NCI-H2107 treated with DMSO at 0.1 percent for 48 hours (cell line): ENCODE measurements around the gene SLC2A5.

Experiments
- DNase-seq: peaks from one replicate; lab custom pipeline; 2025; ENCODE audit not compliant: unreplicated experiment; lab: John Stamatoyannopoulos, UW

SLC2A5 gene

DNA sequence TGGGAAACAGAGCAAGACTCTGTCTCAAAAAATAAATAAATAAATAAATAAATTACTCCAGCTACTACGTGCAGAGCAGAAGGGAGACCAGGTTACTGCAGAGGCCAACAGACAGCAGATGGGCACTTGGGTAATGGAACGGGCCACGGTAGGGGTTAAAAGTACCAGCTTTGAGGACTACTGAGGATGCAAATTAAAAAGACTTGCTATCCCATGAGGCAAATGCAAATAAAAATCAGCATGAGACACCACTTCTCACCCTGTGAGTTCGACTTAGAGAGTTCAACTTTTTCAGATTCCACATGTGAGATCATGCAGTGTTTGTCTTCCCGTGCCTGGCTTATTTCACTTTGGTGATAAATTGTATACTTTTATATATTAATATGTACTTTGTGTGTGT, 6.6 kb downstream of the SLC2A5 start:
- DNase-seq, result no peak

DNA sequence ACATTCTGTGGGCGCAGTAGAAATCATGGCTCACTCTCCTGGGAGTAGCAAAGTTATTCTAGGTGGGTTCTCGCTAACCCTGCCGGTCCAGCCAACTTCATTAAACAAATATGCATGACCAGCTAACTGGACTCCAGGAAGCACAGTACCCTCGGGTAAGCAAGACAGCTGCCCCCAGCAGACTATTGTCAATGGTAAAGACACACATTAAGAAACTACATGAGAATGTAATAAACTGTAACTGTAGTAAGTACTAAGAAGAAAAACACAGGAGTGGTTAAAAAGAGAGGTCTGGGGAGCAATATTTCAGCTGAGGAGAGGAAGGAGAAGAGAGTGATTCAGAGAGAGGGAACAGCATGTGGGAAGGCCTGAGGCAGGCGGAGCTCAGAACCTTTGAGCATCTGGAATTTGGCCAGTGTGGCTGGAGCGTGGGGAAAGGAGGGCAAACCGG, 7.4 kb downstream of the SLC2A5 start:
- DNase-seq, result no peak

DNA sequence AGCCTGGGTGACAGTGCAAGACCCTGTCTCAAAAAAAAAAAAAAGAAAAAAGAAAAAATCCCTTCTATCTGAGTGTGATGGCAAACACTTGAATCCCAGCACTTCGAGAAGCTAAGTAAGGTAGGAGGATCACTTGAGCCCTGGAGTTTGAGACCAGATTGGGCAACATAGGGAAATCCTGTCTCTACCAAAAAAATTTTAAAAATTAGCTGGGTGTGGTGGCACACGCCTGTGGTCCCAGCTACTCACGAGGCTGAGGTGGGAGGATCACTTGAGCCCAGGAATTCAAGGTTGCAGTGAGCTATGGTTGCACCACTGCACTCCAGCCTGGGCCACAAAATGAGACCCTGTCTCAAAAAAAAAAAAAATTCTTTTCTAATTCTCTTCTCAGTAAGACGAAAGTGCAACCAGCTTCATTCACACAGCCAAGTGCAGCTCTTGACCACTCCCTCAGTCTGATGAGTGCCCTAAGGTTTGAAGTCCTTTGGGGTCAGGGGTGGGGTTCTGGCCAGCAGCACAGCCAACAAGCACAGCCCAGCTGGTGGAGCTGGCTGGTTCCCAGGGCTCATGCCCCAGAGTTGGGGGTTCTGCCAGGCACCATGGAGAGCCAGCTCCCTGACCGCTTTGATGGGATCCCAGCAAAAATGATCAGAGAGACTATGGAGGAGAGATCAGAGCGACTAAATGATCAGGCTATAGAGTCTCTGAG, 8.0 kb downstream of the SLC2A5 start:
- no peak for DNase-seq

DNA sequence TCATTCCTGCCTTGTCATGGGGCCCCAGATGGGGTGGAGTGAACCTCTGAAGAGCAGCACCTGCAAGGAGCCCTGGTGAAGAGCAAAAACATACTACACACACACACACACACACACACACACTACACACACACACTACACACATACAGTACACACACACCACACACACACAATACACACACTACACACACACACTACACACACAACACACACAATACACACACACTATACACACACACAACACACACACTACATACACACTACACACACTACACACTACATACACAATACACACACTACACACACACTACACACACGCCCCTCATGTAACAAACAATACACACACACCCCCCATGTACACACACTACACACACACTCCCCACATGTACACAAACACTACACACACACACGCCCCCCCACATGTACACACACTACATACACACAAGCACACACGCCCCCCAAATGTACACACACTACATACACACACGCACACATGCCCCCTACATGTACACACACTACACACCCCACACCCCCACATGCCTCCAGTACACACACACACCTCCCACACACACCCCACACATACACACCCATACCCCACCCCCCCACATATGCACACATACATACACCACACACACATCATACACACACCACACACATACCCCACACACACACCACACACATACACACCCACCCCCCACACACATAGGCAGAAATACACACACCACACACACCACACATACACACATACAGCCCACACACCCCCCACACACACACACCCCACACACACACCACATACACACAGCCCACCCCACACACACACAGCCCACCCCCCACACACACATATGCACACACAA, 9.3 kb downstream of the SLC2A5 start:
- DNase-seq, result no peak

DNA sequence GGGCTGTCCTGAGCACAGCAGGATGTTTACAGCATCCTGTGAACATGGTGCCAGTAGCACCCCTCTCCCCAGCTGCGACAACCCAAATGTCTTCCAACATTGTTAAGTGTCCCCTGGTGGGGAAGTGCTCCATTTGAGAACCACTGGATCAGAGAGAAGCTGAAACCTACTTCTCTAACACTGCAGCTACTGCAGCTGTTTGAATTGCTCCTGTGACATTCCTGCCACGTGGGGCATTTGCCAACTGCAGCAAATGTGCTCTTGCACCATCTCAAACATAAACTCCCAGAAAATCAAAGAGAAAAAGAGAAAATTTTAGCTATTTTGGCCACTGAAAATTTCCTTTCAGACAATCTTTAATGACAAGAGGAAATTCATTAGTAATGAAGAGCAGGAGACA, 11.0 kb downstream of the SLC2A5 start:
- no peak for DNase-seq

DNA sequence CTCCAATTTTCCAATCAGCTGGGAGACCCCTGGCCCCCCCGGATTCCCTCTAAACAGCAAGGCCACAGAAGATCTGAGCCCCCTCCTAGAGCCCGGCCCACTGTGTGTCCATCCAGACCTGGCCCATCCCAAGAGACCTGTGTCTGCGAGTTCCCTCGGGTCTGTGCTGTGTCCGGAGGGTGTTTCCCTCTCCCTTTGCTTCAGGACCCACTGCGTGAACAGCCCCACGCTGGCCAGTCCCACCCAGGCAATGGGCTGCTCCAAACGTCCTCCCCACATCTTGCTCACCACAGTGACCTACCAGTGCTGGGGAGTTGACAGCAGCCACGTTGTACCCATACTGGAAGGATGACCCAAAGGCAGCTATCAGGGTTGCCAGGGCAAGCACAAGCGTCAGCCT, 11.6 kb downstream of the SLC2A5 start:
- no peak for DNase-seq

DNA sequence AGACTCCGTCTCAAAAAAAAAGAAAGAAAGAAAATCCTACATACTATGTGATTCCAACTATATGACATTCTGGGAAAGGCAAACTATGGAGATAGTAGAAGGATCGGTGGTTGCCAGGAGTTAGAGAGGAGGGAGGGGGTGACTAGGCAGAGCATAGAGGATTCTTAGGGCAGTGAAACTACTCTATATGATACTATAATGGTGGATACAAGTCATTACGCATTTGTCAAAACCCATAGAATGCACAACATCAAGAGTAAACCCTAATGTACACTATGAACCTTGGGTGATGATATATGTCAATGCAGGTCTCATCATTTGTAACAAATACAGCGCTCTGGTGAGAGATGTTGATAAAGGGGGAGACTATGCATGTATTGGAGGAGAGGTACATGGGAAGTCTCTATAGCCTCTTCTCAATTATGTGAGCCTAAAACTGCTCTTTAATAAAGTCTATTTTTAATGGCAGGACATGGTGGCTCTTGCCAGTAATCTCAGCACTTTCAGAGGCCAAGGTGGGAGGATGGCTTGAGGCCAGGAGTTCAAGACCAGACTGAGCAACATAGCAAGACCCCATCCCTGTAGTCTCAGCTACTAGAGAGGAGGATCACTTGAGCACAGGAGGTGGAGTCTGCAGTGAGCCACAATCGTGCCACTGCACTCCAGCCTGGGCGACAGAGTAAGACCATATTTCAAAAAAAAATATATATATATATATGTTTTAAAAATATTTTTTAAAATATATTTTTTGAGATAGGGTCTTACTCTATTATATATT, 17.0 kb downstream of the SLC2A5 start:
- no peak for DNase-seq

DNA sequence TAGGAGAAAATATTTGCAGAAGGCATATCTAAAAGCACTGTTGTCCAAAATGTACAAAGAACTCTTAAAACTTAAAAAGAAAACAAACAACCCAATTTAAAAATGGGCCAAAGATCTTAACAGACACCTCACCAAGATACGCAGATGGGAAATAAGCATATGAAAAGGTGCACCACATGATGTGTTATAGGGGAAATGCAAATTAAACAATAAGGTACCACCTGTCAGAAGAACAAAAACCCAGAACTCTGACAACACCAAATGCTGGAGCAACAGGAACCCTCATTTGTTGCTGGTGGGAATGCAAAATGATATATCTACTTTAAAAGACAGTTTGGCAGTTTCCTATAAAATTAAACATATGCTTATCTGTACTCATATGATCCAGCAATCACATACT, 18.1 kb downstream of the SLC2A5 start:
- no peak for DNase-seq

DNA sequence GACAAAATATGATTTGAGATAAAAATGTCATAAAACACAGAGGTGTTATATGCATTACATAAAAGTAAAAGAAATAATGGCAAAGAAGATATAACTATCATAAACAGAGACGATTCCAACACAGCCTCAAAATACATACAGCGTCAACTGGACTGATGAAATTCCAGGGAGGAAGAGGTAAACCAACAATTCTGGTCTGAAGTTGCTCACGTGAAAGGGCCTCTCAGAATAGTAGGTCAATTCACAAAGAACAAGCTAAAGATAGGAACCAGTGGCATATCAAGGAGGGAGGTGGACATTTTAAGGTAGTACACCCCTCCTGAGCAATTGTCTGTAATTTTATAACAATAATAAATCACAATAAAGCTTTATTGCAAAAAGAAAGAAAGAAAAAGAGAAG, 18.6 kb downstream of the SLC2A5 start:
- DNase-seq, result no peak

DNA sequence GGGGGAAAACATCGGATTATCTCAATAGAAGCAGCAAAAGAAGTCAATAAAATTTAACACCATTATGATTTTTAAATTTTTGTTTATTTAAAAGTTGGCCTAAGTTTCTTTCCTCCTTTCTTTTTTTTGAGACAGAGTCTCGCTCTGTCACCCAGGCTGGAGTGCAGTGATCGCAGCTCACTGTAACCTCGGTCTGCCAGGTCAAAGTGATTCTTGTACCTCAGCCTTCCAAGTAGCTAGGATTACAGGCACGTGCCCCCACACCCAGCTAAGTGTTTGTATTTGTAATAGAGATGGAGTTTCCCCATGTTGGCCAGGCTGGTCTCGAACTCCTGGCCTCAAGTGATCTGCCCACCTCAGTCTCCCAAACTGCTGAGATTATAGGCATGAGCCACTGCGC, 20.9 kb downstream of the SLC2A5 start:
- DNase-seq, result no peak

DNA sequence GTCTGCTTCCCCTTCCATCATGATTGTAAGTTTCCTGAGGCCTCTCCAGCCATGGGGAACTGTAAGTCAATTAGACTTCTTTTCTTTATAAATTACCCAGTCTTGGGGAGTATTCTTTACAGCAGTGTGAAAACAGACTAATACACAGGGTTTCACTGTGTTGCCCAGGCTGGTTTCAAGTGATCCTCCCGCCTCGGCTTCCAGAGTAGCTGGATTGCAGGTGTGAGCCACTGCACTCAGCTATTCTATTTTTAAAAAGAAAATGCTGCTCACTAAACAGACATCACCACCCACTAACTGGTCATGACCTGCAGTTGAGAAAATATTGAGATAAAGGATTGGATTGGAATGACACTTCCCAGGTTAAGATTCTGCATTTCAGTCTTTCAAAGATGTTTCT, 22.4 kb downstream of the SLC2A5 start:
- no peak for DNase-seq

DNA sequence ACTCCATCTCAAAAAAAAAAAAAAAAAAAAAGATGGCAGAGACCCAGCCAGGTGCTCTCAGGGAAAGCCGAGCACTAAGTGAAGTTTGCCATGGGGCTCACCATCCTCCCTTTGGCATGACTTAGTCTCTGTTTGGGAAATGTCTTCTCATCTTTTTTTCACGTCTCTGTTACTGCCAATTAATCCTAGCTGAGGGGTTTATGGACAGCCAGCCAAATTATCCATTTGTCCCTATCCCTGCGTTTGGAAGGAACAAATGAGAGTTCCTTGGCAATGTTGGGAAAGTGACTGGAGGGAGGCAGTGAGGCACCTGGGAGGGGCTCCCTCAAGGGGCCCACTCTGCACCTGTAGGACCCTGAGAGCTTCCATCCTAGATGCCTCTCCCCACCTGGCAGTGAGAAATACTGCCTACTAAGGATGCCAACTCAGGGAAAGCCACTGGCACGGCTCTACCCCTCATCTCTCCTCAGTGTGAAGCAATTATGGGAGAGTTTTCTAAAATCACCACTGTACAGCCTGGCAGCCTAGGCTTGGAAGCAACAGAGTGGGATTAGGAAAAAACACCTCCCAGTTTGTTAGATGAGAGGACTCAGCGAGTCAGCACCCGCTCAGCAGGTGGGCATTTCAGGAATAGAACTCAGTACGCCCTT, 23.4 kb downstream of the SLC2A5 start:
- DNase-seq, result no peak

DNA sequence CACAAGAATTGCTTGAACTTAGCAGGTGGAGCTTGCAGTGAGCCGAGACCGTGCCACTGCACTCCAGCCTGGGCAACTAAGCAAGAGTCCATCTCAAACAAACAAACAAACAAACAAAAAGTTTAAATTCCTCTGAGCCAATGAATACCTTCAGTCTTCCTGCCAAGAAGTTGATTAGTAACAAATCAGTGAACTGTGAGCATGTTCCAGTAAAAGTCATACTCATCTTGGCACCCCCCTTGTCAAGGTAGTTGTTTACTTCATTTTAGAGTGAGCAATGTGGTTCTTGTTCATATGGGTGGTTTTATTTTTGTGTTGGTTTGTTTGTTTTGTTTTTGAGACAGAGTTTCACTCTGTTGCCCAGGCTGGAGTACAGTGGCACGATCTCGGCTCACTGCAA, 25.2 kb downstream of the SLC2A5 start:
- DNase-seq, result no peak

DNA sequence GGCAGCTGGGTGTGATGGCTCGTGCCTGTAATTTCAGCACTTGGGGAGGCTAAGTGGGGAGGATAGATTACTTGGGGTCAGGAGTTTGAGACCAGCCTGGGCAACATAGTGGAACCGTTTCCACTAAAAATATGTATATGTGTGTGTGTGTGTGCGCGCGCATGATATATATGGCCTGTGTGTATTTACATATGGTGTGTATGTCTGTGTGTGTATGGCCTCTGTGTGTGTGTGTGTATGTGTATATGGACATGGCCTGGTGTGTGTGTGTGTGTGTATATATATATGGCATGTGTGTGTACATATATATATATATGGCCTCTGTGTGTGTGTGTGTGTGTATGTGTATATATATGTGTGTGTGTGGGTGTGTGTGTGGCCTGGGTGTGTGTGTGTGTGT, 27.2 kb downstream of the SLC2A5 start:
- DNase-seq, result no peak

DNA sequence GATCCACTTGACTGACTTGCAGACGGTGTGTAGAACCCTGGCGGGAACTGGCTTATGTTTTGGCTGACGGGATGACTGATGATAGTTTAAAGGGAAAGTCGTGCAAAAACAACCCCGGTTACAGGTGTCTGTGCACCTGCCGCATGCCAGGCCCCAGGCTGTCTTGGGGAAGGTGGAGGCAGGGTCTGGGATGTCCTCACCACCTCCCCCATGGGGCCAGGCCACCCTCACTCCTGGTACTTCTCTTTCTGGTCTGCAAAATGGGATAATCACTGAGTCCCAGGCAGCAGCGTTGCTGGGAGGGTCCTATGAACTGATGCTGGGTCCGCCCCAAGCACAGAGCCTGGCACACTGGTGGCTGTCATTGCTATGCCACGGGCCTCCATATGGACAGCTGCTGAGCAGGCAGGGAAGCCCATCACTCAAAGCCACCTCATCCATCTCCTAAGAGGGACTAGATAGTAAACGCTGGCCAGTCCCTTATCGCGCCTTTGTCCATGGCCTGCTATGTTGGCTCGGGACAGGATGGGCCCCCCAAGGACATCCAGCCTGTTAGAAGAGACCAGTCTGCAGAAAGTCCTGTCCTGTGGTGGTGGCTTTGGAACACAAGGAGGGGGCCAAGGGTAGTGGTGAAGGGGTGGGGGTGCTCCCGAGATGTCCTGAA, 28.2 kb downstream of the SLC2A5 start:
- DNase-seq, result no peak

DNA sequence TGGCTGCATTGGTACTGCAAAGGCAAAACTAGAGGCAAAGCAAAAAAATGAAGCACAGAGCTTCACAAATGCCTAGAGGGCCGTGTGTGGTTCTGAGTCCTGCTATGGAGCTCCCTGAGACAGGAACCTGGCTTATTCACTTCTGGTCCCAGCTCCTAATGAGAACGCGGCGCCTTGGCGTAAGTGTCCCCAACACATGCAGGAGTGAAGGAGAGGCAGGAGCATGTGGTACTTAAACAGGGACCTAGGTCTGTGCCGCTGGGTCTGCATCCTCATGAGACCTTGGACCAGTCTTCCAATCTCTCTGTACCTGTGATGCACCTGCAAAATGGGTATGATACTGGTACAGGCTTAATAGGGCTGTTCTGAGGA, 28.8 kb downstream of the SLC2A5 start:
- DNase-seq, result no peak

DNA sequence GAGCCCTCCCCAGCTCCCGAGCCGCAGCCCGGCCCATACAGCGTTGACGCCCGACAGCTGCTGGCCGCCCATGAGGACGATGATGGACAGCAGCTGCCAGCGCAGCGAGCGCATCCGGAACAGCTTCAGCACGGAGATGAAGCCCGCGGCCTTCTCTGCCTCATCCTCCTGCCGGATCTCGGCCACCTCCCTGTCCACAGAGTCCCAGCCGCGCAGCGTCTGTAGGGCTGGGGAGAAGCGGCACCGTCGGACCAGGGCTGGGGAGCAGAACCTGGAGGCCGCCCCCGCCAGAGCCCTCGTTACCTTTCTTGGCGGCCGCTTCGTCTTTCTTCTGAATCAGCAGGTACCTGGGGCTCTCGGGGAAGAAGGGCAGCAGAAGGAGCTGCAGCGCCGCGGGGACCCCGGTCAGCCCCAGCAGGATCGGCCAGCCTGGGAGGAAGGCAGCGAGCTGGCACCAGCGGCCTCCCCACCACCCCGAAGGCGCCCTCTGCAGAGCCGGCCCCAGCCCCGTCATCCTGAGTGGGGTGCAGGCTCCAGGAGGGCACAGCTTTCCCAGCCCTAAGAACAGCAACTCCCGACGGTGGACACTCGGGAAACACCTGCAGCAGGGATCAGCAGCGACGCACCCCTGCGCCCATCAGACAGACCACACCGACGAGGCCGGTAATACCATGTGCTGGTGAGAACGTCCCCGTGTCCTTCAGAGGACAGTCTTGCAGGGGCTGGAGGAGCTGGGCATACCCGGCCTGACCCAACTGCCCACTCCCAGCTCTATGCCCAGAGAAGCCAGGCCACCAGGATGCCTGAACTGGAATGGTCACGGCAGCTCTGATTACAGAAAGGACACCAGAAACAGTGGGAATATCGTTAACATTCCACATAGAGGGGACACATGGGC, 29.4 kb downstream of the SLC2A5 start:
- DNase-seq, result no peak

DNA sequence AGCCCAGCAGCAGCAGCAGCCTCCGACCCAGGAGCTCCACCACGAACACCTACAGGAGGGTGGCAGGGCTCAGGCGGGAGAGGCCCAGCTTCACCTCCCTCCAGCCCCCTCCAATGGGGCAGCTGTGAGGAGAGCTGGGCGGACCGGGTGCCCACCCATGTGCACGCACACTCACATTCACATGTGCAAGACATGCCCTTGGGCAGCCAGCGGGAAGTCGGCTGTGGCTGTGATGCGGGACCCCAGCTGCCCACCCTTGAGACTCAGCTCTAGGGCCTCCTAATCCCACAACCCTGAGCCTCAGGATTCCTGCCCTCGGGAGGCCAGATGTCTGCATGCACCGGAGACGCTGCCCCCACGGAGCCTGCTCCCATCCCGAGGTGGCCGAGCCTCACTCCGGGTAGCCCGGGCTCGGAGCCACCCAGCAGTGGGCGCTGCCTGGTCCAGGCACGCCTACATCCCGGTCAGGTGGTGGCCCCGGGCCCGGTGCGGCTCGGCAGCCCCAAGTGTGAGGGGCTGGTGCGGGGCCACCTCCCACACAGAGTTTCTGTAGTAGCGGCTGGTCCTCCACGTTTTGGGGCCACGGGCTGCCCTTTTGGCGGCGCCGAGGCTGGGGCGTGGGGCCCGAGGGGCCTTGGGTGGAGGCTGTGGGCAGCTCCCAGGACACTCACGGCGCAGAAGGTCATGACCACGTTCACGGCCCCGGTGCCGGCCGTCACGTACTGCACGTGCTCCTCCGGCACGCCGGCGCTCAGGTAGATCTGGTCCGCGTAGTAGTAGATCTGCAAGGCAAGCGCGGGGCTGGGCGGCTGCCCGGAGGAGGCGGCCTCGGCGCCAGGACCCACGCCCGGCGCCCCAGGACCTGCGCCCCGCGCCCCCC, 30.3 kb downstream of the SLC2A5 start:
- DNase-seq, result no peak

DNA sequence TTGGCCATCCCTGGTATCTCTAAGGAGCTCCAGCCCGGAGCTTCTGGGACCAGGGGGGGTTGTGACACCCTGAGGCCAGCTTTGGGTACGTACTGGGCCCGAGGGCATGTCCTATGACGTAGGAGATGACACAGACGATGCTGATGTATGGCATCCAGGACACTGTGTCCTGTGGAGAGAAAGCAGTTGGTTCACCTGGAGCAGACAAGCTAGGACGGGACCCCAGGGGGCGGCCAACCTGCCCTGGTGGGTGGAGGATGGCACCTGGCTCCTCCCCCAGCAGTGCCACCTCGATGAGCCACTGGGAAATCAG, 31.1 kb downstream of the SLC2A5 start:
- no peak for DNase-seq
